Cardiac fibroblast (primary cell): ENCODE results near the gene CNTNAP2.

Source experiments
- DNase-seq, 2 donors: peaks; one replicate each; pipeline versions ENCODE4 v3.0.0 to v3.0.0-alpha.2; 2010; ENCODE audit warnings: low read depth in 2 of 2
- H3K4me3 ChIP-seq, 2 donors: replicated peaks in 1 of 2; 1 replicate in 1 of 2; 2 replicates in 1 of 2; pipeline ENCODE4 v1.5.1; 2011; ENCODE audit warnings: low read depth in 2 of 2, low read length in 2 of 2, mild to moderate bottlenecking in 2 of 2, moderate library complexity in 1 of 2
- TF ChIP-seq, protein P1 (sequence below): IDR thresholded peaks from one replicate; pipeline ENCODE4 v1.5.1; 2011; ENCODE audit warnings: low read depth, mild to moderate bottlenecking, low read length, inconsistent platforms

CNTNAP2 gene

DNA sequence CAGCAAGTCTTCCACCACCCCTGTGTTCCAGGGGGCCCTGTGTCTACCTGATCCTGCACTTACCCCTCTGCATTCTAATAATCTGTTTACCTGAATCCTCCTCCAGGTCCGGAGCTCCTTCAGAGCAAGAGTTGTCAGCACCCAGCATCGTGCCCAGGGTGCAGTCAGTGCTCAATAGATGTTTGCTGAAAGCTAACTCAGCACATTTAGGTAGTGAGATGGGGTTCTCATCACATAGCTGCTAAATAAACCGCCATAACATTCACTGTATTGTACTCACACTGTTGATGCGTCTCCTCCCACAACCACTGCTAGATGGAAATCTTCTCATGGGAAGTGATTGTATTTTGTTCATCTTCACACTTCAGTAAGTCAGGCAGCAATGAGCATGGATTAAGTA lies 2097.5 kb downstream of the CNTNAP2 start:
- DNase-seq, result no peak
- TF ChIP-seq, protein P1, sequence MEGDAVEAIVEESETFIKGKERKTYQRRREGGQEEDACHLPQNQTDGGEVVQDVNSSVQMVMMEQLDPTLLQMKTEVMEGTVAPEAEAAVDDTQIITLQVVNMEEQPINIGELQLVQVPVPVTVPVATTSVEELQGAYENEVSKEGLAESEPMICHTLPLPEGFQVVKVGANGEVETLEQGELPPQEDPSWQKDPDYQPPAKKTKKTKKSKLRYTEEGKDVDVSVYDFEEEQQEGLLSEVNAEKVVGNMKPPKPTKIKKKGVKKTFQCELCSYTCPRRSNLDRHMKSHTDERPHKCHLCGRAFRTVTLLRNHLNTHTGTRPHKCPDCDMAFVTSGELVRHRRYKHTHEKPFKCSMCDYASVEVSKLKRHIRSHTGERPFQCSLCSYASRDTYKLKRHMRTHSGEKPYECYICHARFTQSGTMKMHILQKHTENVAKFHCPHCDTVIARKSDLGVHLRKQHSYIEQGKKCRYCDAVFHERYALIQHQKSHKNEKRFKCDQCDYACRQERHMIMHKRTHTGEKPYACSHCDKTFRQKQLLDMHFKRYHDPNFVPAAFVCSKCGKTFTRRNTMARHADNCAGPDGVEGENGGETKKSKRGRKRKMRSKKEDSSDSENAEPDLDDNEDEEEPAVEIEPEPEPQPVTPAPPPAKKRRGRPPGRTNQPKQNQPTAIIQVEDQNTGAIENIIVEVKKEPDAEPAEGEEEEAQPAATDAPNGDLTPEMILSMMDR, result no peak
- H3K4me3 ChIP-seq, result no peak overlapping the region

DNA sequence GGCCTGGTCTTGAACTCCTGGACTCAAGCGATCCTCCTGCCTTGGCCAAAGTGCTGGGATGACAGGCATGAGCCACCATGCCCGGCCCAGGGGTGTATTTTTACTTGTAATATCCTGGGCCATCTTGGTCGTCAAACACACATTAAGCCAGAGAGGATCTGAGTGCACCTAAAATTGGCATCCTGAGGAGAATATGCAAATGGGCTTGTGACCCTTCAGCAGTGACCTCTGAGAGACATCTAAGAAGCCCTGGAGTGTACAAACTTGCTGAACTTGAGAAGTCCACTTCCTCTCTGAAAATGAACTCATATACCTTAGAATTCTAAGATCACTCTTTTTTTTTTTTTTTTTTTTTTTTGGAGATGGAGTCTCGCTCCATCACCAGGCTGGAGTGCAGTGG lies 2102.0 kb downstream of the CNTNAP2 start:
- H3K4me3 ChIP-seq, result no peak overlapping the region
- TF ChIP-seq, protein P1, result no peak
- DNase-seq, result no peak

DNA sequence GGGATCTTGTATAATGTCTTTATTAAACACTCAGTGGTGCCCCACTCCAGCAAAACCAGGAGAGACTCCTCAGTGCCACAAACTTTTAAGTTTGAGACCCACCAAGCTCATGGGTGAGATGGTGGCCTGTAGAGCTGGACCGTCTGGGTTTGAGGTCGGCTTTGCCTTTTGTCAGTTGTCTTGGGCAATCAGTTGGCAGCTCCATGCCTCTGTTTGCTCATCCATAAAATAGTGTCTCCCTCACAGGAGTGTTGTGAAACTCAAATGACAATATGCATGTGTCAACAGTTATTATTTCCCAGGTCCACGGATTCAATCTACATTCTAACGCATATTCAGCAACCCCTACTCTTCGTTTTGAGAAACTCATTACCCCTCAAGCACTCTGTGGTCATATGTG lies 2106.1 kb downstream of the CNTNAP2 start:
- TF ChIP-seq, protein P1, result no peak
- H3K4me3 ChIP-seq, result no peak overlapping the region
- no peak for DNase-seq

DNA sequence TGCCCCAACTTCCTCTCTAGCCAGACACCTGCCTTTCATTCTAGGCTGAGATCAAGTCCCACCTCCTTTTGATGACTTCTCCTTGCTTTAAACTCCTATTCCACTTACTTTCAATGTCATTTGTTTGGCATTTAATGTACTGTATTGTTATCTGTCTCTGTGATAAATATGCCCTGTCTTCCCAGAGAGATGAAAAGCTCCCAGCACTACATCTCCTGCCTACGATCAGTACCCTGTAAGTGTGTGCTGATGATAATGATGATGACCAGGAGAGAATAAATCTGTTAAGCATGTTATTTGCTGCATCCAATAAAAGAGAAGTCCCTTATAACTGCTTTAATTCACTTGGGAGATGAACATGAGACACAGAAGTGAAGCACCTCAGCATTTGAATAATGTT lies 2106.6 kb downstream of the CNTNAP2 start:
- no peak for DNase-seq
- no peak overlapping the region for H3K4me3 ChIP-seq
- TF ChIP-seq, protein P1, result no peak

DNA sequence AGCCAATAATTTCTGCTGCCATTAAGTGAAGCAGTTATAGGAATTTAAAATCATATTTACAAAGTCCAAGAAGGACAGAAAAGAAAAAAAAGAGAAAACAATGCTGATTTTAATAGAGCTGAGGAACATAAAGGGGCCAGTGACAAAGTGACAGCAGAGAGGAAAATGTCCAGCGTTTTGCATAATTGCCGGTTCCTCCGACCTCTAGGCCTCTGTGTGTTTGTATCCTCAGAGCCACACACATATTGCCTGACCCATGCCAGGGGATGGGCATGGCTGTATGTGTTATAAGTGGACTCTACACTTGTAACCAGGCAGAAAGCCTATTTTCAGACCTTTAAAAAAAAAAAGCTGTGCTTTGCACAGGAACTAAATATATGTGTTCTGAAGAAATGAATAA lies 2107.1 kb downstream of the CNTNAP2 start:
- H3K4me3 ChIP-seq, result no peak overlapping the region
- TF ChIP-seq, protein P1, result no peak
- no peak for DNase-seq

DNA sequence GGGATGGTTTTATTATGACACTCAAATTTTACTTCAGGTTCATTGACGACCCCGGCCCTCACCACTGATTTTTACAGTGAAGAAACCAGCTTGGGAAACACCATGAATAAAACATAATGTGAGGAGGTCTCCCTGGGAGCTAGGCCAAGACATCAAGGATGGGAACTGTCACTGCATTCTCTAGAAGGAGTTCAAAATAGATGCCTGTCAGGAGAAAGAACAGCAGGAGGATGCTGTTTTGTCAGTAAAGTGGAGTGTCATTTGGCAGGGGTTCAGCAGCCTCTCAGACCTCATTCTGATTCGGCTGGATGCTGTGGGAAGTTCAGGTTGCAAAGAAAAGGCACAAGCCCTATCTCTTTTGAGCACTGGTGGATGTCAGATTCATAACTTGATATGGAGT lies 2113.7 kb downstream of the CNTNAP2 start:
- H3K4me3 ChIP-seq, result no peak overlapping the region
- TF ChIP-seq, protein P1, result no peak
- no peak for DNase-seq

DNA sequence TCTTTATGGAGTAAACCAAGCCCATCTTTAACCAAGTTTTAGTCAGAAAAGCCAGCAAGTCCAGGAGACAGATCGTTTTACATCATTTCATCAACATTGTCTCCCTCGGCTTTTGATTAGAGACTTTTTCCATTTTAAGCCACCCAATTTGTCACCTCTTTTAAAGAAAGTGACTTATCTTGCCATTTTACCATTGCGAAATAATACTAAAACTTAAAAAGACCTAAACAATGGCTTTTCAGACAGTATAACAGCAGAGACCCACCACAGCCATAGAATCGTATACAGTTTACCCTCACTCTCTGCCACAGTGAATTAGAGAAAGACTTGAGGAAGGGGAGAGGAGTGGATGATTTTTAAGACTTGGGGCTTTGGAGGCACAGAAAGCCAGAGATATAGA lies 2114.3 kb downstream of the CNTNAP2 start:
- no peak for DNase-seq
- TF ChIP-seq, protein P1, result no peak
- no peak overlapping the region for H3K4me3 ChIP-seq
